NCI-H1105 treated with DMSO at 0.1 percent for 48 hours (cell line): Measurements from ENCODE around the gene TIGD7.

Source experiments
- DNase-seq: peaks from one replicate; lab custom pipeline; 2025; lab: John Stamatoyannopoulos, UW

TIGD7 gene, protein sequence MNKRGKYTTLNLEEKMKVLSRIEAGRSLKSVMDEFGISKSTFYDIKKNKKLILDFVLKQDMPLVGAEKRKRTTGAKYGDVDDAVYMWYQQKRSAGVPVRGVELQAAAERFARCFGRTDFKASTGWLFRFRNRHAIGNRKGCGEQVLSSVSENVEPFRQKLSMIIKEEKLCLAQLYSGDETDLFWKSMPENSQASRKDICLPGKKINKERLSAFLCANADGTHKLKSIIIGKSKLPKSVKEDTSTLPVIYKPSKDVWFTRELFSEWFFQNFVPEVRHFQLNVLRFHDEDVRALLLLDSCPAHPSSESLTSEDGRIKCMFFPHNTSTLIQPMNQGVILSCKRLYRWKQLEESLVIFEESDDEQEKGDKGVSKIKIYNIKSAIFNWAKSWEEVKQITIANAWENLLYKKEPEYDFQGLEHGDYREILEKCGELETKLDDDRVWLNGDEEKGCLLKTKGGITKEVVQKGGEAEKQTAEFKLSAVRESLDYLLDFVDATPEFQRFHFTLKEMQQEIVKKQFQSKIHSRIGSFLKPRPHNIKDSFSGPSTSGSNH

DNA sequence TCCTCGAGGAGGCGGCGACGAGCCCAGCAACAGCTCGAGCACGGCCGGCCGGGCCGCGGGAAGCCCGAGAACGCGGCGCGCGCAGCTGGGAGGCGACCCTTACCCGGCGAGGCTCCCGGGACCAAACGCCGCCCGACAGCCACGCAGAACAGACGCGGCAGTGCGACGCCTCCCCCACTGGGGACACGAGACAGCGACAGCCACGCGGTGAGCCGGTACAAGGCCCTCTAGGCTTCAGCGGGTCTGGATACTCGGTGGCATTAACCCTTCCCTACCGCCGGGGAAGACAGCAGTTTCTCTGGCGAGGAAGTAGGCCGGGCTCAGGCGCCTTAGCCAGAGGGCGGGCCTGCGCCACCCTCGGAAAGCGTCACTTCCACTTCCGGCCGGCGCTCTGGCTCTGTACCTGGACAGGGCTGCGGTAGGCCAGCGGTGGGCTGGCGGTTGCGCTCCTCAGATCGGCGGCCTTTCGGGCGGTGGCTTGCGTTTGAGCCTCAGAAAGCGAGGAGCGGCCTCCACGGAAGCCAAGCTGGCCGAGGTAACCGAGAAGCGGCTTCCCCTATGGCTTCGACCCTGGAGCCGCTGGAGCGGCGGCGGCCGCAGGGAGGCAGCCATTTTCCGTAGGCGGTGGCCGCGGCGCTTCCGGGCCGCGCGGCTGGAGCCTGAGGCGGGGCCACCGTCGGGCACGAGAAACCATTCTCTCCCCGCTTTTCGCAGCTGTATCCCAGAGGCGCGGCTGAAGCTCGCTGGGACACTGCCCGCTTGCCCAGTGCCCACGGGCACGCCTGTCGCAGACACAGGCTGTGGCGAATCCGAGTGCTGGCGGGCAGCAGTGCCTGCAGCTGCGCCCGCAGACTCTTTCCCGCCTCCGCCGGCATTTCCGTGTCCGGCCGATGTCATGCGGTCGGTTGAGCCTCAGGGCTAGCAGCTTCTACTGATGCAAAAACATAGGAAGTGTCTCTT lies at the start of gene TIGD7, which contains the start of gene ZNF75A:
Gene TIGD7, minus strand, starts transcription at position 322 of the 960 bp plus-strand sequence. CDS start 4,816 bp downstream, outside the sequence.
Gene ZNF75A, plus strand, starts transcription at position 389 of the 960 bp plus-strand sequence. CDS start 2,932 bp downstream, outside the sequence.
- peak; percentile 77 for DNase-seq

GRCh38 chr16:3349175-3349574 lies 43.9 kb upstream of the TIGD7 start:
- DNase-seq: no peak

DNA sequence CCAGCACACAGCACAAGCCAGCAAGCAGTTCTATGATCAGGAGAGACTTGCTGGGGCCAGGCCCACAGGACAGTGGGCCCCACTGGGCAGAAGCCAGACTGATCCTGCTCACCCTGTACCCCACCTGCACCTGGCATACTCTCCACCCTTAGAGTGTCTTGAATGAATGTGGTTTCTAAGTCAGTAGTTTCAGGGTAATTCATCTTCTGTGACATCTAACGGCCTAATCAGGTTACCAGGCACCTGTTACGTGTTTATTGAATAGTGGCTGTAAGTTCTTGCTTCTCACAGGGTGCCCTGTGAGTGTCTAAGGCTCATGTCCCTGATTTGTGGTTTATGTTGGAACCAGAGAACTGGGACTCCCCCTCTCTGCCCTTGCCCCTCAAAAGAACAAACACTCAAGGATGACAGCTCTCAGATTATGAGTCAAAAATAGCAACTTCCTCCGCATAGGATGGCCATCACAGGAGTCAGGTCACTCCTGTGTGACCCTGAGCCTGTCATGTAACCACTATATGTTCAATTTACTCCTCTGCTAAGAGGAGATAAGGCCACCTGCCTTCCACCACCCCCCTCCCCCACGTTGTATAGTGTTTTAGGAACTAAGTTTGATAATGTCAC lies 43.4 kb upstream of the TIGD7 start:
- DNase-seq: no peak

- DNase-seq: no peak
These were observed 42.4 kb upstream of the TIGD7 start for GRCh38 chr16:3347586-3347985.

DNA sequence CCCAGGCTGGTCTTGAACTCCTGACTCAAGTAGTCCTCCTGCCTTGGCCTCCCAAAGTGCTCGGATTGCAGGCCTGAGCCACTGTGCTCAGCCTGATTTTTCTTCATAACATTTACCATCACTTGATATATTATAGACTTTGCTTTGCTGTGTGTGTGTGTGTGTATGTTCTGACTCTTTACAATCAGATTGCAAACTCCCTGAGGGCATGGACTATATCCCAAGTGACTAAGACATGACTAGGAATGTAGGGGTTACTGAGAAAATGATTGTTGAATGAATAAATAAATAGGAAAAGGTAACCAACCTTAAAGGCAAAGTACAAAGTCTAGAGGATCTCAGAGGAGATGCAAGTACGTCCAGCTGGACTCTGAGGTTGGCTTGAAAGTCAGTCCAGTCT lies 40.8 kb upstream of the TIGD7 start:
- no peak for DNase-seq

GRCh38 chr16:3328643-3329042 lies 23.4 kb upstream of the TIGD7 start:
- no peak for DNase-seq

DNA sequence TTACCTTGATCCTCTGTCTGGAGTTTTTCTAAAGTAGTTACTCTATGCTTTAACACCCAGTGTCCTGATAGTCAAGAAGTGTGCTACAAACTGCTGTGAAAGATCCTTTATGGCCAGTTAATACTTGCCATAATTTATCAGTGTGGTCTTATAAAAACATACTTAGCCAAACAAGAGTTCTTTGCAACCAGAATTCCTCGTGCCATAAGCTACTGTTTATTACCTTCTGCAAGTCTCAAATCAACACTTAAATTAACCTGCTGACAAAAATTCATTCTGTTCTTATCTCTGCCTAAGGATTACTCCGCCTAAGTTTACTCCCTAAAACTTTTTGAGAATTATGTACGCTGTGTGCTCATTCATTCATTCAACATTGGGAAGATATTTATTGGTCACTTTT lies 22.9 kb upstream of the TIGD7 start:
- no peak for DNase-seq

GRCh38 chr16:3327514-3327913 lies 22.3 kb upstream of the TIGD7 start:
- no peak for DNase-seq

DNA sequence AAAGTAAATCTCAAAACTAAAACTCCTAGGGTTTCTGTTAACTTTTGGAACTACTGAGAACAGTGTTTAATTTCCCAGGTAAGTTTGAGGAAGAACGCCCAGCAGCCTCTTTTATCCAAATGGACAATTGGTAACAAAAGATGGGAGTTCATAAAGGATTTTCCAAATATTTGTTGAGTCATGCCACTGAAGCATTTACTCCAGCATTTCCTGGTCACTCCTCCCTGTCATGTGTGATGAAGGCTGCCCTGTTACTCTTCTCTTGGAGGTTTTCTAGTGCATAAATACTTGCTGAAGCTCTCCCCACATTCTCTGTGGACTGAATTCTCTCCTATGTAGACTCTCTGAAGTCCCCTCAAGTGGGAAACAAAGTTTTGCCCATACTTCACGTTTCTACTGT lies 16.6 kb upstream of the TIGD7 start:
- no peak for DNase-seq

GRCh38 chr16:3317315-3317999 lies 12.2 kb upstream of the TIGD7 start:
- no peak for DNase-seq

DNA sequence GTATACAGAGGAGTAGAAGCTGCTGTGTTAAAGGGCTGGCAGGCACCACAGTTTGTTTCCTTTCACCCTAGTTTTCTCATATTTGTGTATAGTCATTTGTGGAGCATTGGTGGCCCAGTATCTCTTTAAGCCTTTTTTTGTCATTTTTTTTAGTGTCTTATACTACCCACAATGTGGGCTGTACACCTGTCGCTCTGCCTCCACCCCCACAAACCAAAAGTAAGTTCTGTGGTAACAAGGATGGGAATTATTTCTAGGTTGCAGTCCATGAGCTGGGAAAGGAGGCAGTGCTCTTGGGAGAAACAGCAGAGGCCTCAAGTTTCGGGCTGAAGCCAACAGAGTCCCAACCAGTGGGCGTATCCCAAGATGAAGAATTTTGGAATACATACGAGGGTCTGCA lies 6.3 kb upstream of the TIGD7 start:
- no peak for DNase-seq

- no peak for DNase-seq
These were observed 848 bp upstream of the TIGD7 start for GRCh38 chr16:3306078-3306477.

DNA sequence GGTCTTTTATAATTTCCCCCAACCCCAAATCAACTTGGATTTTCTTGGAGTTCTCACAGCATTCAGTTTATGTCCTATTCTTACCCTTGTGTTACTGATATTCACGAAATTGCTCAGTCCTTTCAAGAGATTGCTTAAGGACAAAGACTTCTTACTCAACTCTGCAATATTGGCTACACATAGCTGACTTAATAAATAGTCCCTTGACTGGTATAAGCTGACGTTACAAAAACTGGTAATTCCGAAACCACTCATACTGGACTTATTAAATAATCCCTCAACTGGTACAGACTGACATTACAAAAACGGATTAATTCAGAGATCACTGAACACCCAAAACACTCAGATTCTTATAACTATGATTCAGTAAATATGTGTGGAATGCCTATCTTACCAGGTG lies 860 bp downstream of the TIGD7 start:
- no peak for DNase-seq

GRCh38 chr16:3295783-3296182 lies 9.4 kb downstream of the TIGD7 start:
- no peak for DNase-seq

GRCh38 chr16:3295209-3295608 lies 10.0 kb downstream of the TIGD7 start:
- DNase-seq: no peak

DNA sequence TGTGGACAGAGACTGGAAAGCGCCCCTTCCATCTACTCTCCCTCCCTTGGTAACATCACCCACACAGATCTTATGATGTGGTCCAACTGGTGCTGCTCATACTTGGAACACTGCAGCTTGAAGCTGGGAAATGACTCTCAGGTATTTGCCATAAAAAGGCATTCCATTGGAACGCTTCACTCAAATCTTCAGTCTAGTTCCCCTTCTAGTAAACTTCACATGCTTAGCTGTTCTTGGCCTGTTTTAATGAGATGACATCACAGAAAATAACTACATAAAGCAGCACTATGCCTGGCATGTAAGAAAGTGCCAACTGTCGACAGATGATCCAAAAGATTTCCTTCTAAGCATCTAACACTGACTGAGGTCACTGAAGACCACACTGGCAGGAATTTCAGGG lies 12.6 kb downstream of the TIGD7 start:
- DNase-seq: no peak

DNA sequence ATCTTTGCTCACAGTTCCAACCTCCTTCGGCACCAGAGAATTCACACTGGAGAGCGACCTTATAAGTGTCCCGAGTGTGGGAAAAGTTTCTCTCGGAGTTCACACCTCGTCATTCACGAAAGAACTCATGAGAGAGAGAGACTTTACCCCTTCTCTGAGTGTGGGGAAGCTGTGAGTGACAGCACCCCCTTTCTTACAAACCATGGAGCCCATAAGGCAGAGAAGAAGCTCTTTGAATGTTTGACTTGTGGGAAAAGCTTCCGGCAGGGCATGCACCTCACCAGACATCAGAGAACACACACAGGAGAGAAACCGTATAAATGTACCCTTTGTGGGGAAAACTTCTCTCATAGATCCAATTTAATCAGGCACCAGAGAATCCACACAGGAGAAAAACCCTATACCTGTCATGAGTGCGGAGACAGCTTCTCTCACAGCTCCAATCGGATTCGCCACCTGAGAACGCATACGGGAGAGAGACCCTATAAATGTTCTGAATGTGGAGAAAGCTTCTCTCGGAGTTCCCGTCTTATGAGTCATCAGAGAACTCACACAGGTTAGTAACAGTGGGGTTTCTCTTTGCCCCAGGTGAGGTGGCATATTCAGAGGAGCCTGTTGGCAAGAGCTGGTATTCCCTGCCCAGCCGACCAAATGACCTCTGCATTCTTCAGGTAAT lies 15.1 kb downstream of the TIGD7 start:
- DNase-seq: no peak

- no peak for DNase-seq
These were observed 20.1 kb downstream of the TIGD7 start for GRCh38 chr16:3285131-3285530.

DNA sequence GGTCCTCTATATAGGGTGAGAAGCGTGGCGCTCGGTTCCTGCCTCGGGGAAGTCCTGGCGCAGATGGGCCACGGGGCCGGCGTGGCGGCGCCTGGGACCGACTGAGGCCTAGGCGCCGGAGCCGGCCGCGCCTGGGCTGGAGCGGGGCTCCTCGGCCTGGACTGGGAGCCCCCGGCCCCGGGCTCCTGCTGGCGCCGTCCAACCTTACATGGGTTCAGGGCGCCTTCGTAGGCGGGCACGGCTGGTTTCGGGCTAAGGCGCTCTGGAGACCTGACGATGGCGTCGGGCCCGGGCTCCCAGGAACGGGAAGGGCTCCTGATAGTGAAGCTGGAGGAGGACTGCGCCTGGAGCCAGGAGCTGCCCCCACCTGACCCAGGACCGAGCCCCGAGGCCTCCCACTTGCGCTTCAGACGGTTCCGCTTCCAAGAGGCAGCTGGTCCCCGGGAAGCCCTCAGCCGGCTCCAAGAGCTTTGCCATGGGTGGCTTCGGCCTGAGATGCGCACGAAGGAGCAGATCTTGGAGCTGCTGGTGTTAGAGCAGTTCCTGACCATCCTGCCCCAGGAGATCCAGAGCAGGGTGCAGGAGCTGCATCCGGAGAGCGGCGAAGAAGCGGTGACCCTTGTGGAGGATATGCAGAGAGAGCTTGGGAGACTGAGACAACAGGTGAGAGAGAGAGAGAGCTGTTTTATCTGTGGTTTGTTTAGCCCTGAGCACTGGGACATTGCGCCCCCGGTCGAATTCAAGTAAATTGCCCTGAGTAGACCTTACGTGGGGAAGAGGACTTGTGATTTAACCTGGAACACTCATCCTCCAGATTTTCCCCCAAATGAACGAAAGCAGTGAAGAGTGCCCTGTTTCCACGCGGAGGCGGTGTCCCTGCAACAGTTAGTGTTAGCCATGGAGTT lies 21.4 kb downstream of the TIGD7 start:
- DNase-seq: no peak
